Left ventricle myocardium superior (tissue), 1 donor: ENCODE results near the gene GNG7. TPM values are rescaled to one million over a fixed set of nuclear protein-coding genes. Genes with fewer than 3 reads are reported as not detected.
"Not testable (repeated sequence)": the region's sequence is repeated elsewhere in the genome, so short reads cannot be mapped to it uniquely, and the experiment has no call there.

Experiments used
- ATAC-seq: fragments of 200-7000 bp; cut with Tn5 transposase; one replicate; pipeline ENCODE4 v1.9.1; 2020; ENCODE audit warnings: mild to moderate bottlenecking, moderate library complexity
- DNase-seq: peaks from one replicate; pipeline ENCODE4 v3.0.0-alpha.2; 2020
- intact Hi-C: fragments of 100-400 bp; cut with micrococcal nuclease; formaldehyde crosslinking; loops from one replicate; pipeline ENCODE4 v1.11.0; 2022
- total RNA-seq: library from RNA; stranded (reverse); fragmentation: NEBNext Ultra II Directional; extraction: Animal tissue kit (Norgen Biotek cat#: 25700); gene quantifications from one replicate; pipeline ENCODE4 v1.2.1, GENCODE V29; 2021
- donor health status: DM: no; HTN: yes; CAD: no; lungs with severe emphysema.

The GNG7 gene
- total RNA-seq, 1 donor from 2014 or later = 39.3 TPM

- intact Hi-C loops = no loop called here
- ATAC-seq (no peak), DNase-seq (no peak)
Observed at GRCh38 chr19:2538096-2538757, 164.3 kb downstream of the GNG7 start.

GRCh38 chr19:2537584-2537983 lies 164.9 kb downstream of the GNG7 start:
- DNase-seq, ATAC-seq, intact Hi-C loops: not testable (repeated sequence)

- DNase-seq (no peak), ATAC-seq (no peak)
- intact Hi-C loops = no loop called here
Observed at GRCh38 chr19:2536461-2536860, 166.0 kb downstream of the GNG7 start.

- ATAC-seq = no peak
- intact Hi-C loops = no loop called here
- no peak for DNase-seq
Observed at GRCh38 chr19:2534423-2535013, 168.0 kb downstream of the GNG7 start.

GRCh38 chr19:2533686-2534422 lies 168.6 kb downstream of the GNG7 start:
- intact Hi-C loops = no loop called here
- no peak for DNase-seq

GRCh38 chr19:2533072-2533425 lies 169.4 kb downstream of the GNG7 start:
- ATAC-seq (no peak), DNase-seq (no peak)
- intact Hi-C loops = no loop called here

More at GRCh38 chr19:2533686-2534422, 168.6 kb downstream of the GNG7 start:
- ATAC-seq = no peak

- intact Hi-C loops = no loop called here
- DNase-seq (no peak), ATAC-seq (no peak)
Observed at GRCh38 chr19:2532252-2533071, 170.0 kb downstream of the GNG7 start.

- ATAC-seq, DNase-seq, intact Hi-C loops: not testable (repeated sequence)
Observed at GRCh38 chr19:2529942-2530341, 172.6 kb downstream of the GNG7 start.

- DNase-seq (no peak), ATAC-seq (no peak)
- intact Hi-C loops = no loop called here
Observed at GRCh38 chr19:2529473-2529918, 173.0 kb downstream of the GNG7 start.

- DNase-seq (no peak), ATAC-seq (no peak)
- intact Hi-C loops = no loop called here
Observed at GRCh38 chr19:2528675-2529101, 173.8 kb downstream of the GNG7 start.

GRCh38 chr19:2527686-2528085 lies 174.8 kb downstream of the GNG7 start:
- ATAC-seq (no peak), DNase-seq (no peak)
- intact Hi-C loops = no loop called here

GRCh38 chr19:2527171-2527570 lies 175.3 kb downstream of the GNG7 start:
- intact Hi-C loops = no loop called here
- ATAC-seq (no peak), DNase-seq (no peak)

- ATAC-seq (peak; percentile 84), DNase-seq (peak; percentile 71)
- intact Hi-C loops = no loop called here
Observed at GRCh38 chr19:2524840-2525723, 177.4 kb downstream of the GNG7 start.

GRCh38 chr19:2524361-2524839 lies 178.1 kb downstream of the GNG7 start:
- DNase-seq (no peak), ATAC-seq (no peak)
- intact Hi-C loops = no loop called here

- ATAC-seq = no peak
- intact Hi-C loops = no loop called here
Observed at GRCh38 chr19:2523630-2524311, 178.7 kb downstream of the GNG7 start.

GRCh38 chr19:2519482-2519881 lies 183.0 kb downstream of the GNG7 start:
- DNase-seq (no peak), ATAC-seq (no peak)
- intact Hi-C loops = no loop called here

More at GRCh38 chr19:2523630-2524311, 178.7 kb downstream of the GNG7 start:
- no peak for DNase-seq

- ATAC-seq, DNase-seq, intact Hi-C loops: not testable (repeated sequence)
Observed at GRCh38 chr19:2518856-2519255, 183.6 kb downstream of the GNG7 start.
